Measurements from ENCODE around the gene NWD2.

DNA sequence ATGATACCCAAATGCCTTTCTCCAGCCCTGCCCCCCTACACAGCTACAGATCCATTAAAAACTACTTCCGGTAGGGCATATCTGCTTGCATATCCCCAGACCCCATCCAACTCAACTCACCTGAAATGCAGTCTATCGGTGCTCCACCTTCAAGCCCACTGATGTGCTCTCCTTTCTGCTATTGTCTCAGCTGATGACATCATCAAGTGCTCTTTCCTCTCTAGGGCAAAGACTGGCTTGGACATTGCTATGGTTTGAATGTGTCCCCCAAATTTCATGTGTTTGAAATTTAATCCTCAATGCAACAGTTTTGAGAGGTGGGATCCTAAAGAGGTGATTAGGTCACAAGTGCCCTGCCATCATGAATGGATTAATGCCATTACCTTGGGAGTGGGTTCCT, 229.3 kb downstream of the NWD2 start:
- TF ChIP-seq EZH2 (IDR thresholded peaks at IDR 0.05; ENCODE audit: borderline replicate concordance, low read depth, low read length, poor library complexity, severe bottlenecking) = no peak
- TF ChIP-seq, protein P1, sequence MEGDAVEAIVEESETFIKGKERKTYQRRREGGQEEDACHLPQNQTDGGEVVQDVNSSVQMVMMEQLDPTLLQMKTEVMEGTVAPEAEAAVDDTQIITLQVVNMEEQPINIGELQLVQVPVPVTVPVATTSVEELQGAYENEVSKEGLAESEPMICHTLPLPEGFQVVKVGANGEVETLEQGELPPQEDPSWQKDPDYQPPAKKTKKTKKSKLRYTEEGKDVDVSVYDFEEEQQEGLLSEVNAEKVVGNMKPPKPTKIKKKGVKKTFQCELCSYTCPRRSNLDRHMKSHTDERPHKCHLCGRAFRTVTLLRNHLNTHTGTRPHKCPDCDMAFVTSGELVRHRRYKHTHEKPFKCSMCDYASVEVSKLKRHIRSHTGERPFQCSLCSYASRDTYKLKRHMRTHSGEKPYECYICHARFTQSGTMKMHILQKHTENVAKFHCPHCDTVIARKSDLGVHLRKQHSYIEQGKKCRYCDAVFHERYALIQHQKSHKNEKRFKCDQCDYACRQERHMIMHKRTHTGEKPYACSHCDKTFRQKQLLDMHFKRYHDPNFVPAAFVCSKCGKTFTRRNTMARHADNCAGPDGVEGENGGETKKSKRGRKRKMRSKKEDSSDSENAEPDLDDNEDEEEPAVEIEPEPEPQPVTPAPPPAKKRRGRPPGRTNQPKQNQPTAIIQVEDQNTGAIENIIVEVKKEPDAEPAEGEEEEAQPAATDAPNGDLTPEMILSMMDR (conservative IDR thresholded peaks at IDR 0.05; ENCODE audit: low read depth, low read length) = no peak
